DOHH2 (cell line): ENCODE measurements around the gene ATG2B.

ENCODE experiments used
- H3F3A ChIP-seq: fragments of 200-600 bp; sonication (generic), shearing (Covaris generic); 2 replicates; pipeline ENCODE4 v1.6.0; 2016; ENCODE audit warnings: antibody characterized with exemption, mild to moderate bottlenecking; ENCODE audit not compliant: control insufficient read depth, insufficient read depth
- H3K27ac ChIP-seq: fragments of 200-600 bp; sonication (generic); 2 replicates; pipeline ENCODE4 v1.5.1; 2014; ENCODE audit warnings: low read depth, mild to moderate bottlenecking, low read length, moderate library complexity
- H3K27me3 ChIP-seq: fragments of 200-600 bp; sonication (generic); 2 replicates; pipeline ENCODE4 v1.6.1; 2014; ENCODE audit warnings: mild to moderate bottlenecking, low read length, mixed read lengths; ENCODE audit not compliant: control insufficient read depth
- H3K36me3 ChIP-seq: fragments of 200-600 bp; sonication (generic); 2 replicates; pipeline ENCODE4 v1.6.1; 2014; ENCODE audit warnings: mild to moderate bottlenecking, low read length, moderate library complexity, mixed read lengths; ENCODE audit not compliant: control insufficient read depth
- H3K4me1 ChIP-seq: fragments of 200-600 bp; sonication (generic); 2 replicates; pipeline ENCODE4 v1.6.1; 2014; ENCODE audit warnings: mild to moderate bottlenecking, low read length, mixed read lengths; ENCODE audit not compliant: control insufficient read depth
- H3K4me2 ChIP-seq: fragments of 200-600 bp; sonication (generic); 2 replicates; pipeline ENCODE4 v1.6.0; 2014; ENCODE audit warnings: mild to moderate bottlenecking, low read length, moderate library complexity
- H3K4me3 ChIP-seq: fragments of 200-600 bp; sonication (generic); 2 replicates; pipeline ENCODE4 v1.5.1; 2014; ENCODE audit warnings: mild to moderate bottlenecking, low read length, mixed read lengths
- H3K79me2 ChIP-seq: fragments of 200-600 bp; sonication (generic); 2 replicates; pipeline ENCODE4 v1.6.1; 2014; ENCODE audit warnings: mild to moderate bottlenecking, low read length, mixed read lengths; ENCODE audit not compliant: control insufficient read depth
- H3K9me2 ChIP-seq: fragments of 200-600 bp; sonication (generic); replicated peaks from 2 replicates; pipeline ENCODE4 v1.6.1; 2014; ENCODE audit warnings: mild to moderate bottlenecking, low read length, mixed read lengths; ENCODE audit not compliant: control insufficient read depth
- H3K9me3 ChIP-seq: fragments of 200-600 bp; sonication (generic); 2 replicates; pipeline ENCODE4 v1.6.1; 2014; ENCODE audit warnings: antibody characterized with exemption, low read length, mixed read lengths; ENCODE audit not compliant: control insufficient read depth, insufficient read depth
- H4K20me1 ChIP-seq: fragments of 200-600 bp; sonication (generic); 2 replicates; pipeline ENCODE4 v1.6.0; 2014; ENCODE audit warnings: low read depth, mild to moderate bottlenecking, antibody characterized with exemption, low read length, moderate library complexity; ENCODE audit not compliant: control insufficient read depth, insufficient read depth
- CTCF ChIP-seq: fragments of 200-600 bp; sonication (generic); IDR thresholded peaks from one replicate; pipeline ENCODE4 v1.5.1; 2014; ENCODE audit warnings: antibody characterized with exemption, mild to moderate bottlenecking, low read depth, low read length; ENCODE audit not compliant: poor library complexity, severe bottlenecking
- EZH2phosphoT487 ChIP-seq: fragments of 200-600 bp; sonication (generic); IDR thresholded peaks from 2 replicates; pipeline ENCODE4 v1.6.1; 2017; ENCODE audit warnings: borderline replicate concordance, mild to moderate bottlenecking, antibody characterized with exemption, low read length, moderate library complexity, mixed read lengths

The ATG2B gene

GRCh38 chr14:96273629-96274028, 89.5 kb downstream of the ATG2B start:
- TF ChIP-seq CTCF (no peak), EZH2phosphoT487 (no peak)
- no peaks in the 10 kb centered on the region for H3K9me3 ChIP-seq
- H4K20me1 ChIP-seq, result no peaks in the 10 kb centered on the region
- H3F3A ChIP-seq, result no peaks in the 10 kb centered on the region
- H3K36me3 ChIP-seq, result no peaks in the 10 kb centered on the region
- H3K27me3 ChIP-seq, result peaks cover 5% of the 10 kb centered on the region; the same call in 1 of the 2 replicates
- no peak overlapping the region for H3K4me2 ChIP-seq
- no peaks in the 10 kb centered on the region for H3K9me2 ChIP-seq
- H3K4me1 ChIP-seq, result no peaks in the 10 kb centered on the region
- H3K4me3 ChIP-seq, result no peak overlapping the region
- no peak overlapping the region for H3K27ac ChIP-seq
- no peaks in the 10 kb centered on the region for H3K79me2 ChIP-seq

GRCh38 chr14:96272777-96273473, 90.2 kb downstream of the ATG2B start:
- Histone ChIP-seq H3K4me3 (no peak overlapping the region), H4K20me1 (no peaks in the 10 kb centered on the region), H3K36me3 (no peaks in the 10 kb centered on the region), H3F3A (no peaks in the 10 kb centered on the region), H3K4me2 (no peak overlapping the region), H3K4me1 (no peaks in the 10 kb centered on the region), H3K27me3 (peaks cover 5% of the 10 kb centered on the region; the same call in 1 of the 2 replicates), H3K79me2 (no peaks in the 10 kb centered on the region), H3K9me2 (no peaks in the 10 kb centered on the region), H3K27ac (no peak overlapping the region), H3K9me3 (no peaks in the 10 kb centered on the region)
- TF ChIP-seq CTCF (no peak), EZH2phosphoT487 (no peak)

GRCh38 chr14:96271421-96271762, 91.7 kb downstream of the ATG2B start:
- Histone ChIP-seq H3K36me3 (no peaks in the 10 kb centered on the region), H4K20me1 (no peaks in the 10 kb centered on the region), H3K79me2 (no peaks in the 10 kb centered on the region), H3K9me2 (no peaks in the 10 kb centered on the region), H3K27ac (no peak overlapping the region), H3K27me3 (peaks cover 5% of the 10 kb centered on the region; the same call in 1 of the 2 replicates), H3K9me3 (no peaks in the 10 kb centered on the region), H3K4me2 (no peak overlapping the region), H3F3A (no peaks in the 10 kb centered on the region), H3K4me1 (no peaks in the 10 kb centered on the region), H3K4me3 (no peak overlapping the region)
- no peak for TF ChIP-seq EZH2phosphoT487
- no peak for TF ChIP-seq CTCF
